Measurements from ENCODE around the gene ABO. TPM values are rescaled to one million over a fixed set of nuclear protein-coding genes. Genes with fewer than 3 reads are reported as not detected.

Gene ABO
- total RNA-seq, 6 experiments from 2014 or later = not detected

DNA sequence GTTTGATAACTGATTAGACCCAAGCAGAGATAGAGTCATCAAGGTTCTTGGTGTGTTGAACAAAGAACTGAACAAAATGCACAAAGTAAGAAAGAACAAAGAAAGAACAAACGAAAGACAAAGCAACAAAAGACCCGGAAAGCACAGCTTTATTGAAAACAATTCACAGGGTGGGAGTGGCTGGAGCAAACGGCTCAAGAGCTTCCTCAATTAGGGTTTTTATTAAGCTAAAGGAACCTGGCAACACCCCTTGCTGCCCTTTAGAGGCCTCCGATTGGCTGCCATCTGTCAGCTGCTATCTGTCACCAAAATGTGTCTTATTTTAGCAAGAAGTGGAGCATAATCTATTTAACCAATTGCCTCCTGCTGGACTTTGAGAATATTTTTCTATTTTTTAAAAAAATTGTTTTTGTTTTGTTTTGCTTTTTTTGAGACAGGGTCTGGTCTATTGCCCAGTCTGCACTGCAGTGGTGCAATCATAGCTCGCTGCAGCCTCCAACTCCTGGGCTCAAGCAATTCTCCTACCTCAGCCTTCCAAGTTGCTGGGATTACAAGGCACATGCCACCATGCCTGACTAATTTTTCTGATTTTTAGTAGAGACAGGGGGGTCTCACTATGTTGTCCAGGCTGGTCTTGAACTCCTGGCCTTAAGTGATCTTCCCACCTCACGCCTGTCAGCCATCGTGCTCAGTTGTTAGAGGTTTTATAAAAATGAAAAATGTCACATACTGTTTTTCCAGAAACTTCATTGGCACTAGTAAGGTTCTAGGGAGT is 7.7 kb upstream of the ABO start:
- no peaks in the 10 kb centered on the region for H3K9me3 Mint-ChIP-seq
- no peak for DNase-seq
- TF ChIP-seq, protein P1, sequence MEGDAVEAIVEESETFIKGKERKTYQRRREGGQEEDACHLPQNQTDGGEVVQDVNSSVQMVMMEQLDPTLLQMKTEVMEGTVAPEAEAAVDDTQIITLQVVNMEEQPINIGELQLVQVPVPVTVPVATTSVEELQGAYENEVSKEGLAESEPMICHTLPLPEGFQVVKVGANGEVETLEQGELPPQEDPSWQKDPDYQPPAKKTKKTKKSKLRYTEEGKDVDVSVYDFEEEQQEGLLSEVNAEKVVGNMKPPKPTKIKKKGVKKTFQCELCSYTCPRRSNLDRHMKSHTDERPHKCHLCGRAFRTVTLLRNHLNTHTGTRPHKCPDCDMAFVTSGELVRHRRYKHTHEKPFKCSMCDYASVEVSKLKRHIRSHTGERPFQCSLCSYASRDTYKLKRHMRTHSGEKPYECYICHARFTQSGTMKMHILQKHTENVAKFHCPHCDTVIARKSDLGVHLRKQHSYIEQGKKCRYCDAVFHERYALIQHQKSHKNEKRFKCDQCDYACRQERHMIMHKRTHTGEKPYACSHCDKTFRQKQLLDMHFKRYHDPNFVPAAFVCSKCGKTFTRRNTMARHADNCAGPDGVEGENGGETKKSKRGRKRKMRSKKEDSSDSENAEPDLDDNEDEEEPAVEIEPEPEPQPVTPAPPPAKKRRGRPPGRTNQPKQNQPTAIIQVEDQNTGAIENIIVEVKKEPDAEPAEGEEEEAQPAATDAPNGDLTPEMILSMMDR (IDR thresholded peaks at IDR 0.05) = no peak
- H3K4me1 Mint-ChIP-seq (ENCODE audit: low read depth) = peaks cover 5% of the 10 kb centered on the region; the same call in 1 of the 2 replicates
- peaks cover 24% of the 10 kb centered on the region for H3K27me3 Mint-ChIP-seq (ENCODE audit: insufficient read depth)
- no peaks in the 10 kb centered on the region for H3K36me3 Mint-ChIP-seq (ENCODE audit: low read depth)
- no peak overlapping the region for H3K4me3 Mint-ChIP-seq
- H3K27ac Mint-ChIP-seq = no peak overlapping the region

DNA sequence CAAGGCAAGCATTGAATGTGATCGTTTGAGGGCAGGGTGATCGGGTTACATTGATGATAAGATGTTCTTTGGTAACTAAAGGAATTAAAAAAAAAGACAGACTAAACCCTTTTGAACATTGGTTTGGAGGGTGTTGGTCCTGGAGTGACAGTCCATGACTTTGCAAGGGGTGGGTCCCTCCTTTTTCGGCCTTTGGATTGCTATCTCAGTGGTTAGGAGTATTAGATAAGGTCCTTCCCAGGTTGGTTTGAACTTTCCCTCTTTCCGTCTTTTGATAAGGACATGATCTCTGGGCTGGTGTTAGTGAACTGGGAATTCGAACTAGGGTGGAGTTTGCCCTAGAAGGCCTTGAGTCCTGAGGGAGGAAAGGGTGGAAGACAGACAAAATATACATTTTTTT is 5.4 kb upstream of the ABO start:
- H3K4me1 Mint-ChIP-seq (ENCODE audit: low read depth) = no peaks in the 10 kb centered on the region
- TF ChIP-seq, protein P1 (IDR thresholded peaks at IDR 0.05) = no peak
- H3K4me3 Mint-ChIP-seq = no peak overlapping the region
- peaks cover 33% of the 10 kb centered on the region for H3K27me3 Mint-ChIP-seq (ENCODE audit: insufficient read depth)
- H3K36me3 Mint-ChIP-seq (ENCODE audit: low read depth) = no peaks in the 10 kb centered on the region
- H3K27ac Mint-ChIP-seq = no peak overlapping the region
- no peaks in the 10 kb centered on the region for H3K9me3 Mint-ChIP-seq
- no peak for DNase-seq

DNA sequence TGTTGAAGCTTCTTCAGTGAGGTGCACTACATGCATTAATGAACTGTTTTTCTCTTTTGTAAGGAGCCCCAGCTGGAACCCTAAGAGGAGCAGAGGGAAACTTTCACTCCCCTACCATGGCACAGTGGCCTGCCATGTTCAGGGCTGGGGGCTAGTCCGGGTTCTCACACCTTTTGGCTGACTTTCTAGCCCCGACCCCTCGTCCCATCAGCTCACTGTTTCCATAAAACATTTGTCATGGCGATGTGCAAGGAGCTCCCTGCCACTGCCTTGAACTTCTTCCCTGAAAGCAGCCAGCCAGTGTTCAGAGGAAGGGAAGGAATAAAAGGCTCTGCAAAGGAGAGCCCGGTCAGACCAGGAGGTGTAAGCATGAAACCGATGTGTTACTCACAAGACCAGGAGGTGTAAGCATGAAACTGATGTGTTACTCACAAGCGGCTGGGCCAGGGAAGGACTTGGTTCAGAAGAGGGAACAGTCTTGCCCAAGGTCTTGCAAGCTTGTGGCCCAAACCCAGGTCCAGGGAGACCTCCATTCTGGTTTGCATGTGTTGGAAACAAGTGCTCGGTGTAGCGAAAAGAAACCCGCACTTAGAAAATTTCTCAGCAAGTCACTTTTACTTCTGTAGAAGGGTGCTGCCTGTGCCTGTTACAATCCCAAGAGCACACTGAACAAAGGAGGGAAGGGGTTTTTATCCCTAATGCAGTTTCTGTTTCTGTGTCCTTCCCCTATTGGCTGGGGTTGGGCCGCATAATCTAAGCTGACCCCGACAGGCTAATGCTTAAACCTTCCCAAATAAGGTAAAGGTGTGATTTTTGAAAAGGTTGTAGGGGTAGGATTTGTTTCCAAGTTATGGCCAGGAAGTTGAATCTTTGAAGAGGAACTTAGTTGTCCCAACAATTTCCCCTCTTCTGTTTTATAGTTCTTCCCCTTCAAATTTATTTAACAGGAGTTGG is 3.4 kb upstream of the ABO start:
- no peak for DNase-seq
- TF ChIP-seq, protein P1 (IDR thresholded peaks at IDR 0.05) = no peak
- H3K4me3 Mint-ChIP-seq = no peak overlapping the region
- H3K4me1 Mint-ChIP-seq (ENCODE audit: low read depth) = no peaks in the 10 kb centered on the region
- no peak overlapping the region for H3K27ac Mint-ChIP-seq
- peaks cover 42% of the 10 kb centered on the region for H3K27me3 Mint-ChIP-seq (ENCODE audit: insufficient read depth)
- H3K36me3 Mint-ChIP-seq (ENCODE audit: low read depth) = no peaks in the 10 kb centered on the region
- H3K9me3 Mint-ChIP-seq = no peaks in the 10 kb centered on the region

DNA sequence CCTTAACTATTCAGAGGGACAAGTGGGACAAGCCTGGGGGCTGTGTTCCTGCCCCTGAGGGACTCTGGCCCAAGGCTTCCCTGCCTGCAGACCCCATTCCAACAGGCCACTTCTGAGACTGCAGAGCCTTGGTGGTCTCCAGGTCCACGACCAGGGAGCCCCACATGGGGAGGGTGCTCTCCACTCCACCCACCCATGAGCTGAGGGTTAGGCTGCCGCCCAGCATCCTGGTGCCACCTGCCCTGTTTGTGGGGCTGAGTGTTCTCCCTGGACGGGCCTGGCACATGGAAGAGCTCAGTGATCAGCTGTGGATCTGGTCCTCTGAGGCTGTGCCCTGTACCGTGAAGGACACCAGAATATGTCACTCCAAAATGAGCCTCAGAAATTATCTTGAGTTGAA is 2.5 kb upstream of the ABO start:
- Mint-ChIP-seq H3K4me1 (ENCODE audit: low read depth) (no peaks in the 10 kb centered on the region), H3K4me3 (no peak overlapping the region), H3K27ac (no peak overlapping the region), H3K36me3 (ENCODE audit: low read depth) (no peaks in the 10 kb centered on the region), H3K27me3 (ENCODE audit: insufficient read depth) (peaks cover 46% of the 10 kb centered on the region), H3K9me3 (no peaks in the 10 kb centered on the region)
- TF ChIP-seq, protein P1 (IDR thresholded peaks at IDR 0.05) = no peak
- no peak for DNase-seq

DNA sequence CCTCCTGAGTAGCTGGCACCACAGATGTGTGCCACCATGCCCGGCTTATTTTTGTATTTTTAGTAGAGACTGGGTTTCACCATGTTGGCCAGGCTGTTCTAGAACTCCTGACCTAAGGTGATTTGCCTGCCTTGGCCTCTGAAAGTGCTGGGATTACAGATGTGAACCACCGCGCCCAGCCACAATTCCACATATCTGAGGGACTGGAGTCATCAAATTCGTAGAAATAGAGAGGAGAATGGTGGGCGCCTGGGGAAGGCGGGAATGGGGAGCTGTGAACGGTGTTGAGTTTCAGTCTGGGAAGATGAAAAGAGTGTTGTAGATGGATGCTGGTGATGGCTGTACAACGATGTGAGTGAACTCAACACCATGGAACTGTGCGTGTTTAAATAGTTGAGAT is 1.9 kb upstream of the ABO start:
- DNase-seq = no peak
- TF ChIP-seq, protein P1 (IDR thresholded peaks at IDR 0.05) = no peak
- Mint-ChIP-seq H3K4me1 (ENCODE audit: low read depth) (no peaks in the 10 kb centered on the region), H3K27ac (no peak overlapping the region), H3K27me3 (ENCODE audit: insufficient read depth) (peaks cover 49% of the 10 kb centered on the region), H3K9me3 (no peaks in the 10 kb centered on the region), H3K4me3 (no peak overlapping the region), H3K36me3 (ENCODE audit: low read depth) (no peaks in the 10 kb centered on the region)

Measured in HFFc6 (cell line).